Activated CD4-positive, CD25-positive, alpha-beta regulatory T cell treated with anti-CD3 and anti-CD28 coated beads, Interleukin-2, amount 50 U/mL, for 16 hours (primary cell): Measurements from ENCODE around the gene DUSP16.

Source experiments
- DNase-seq: peaks from one replicate; pipeline ENCODE4 v3.0.0-alpha.2; 2020; ENCODE audit warnings: low read depth, low spot score

DUSP16 gene

GRCh38 chr12:12549426-12549825, 13.2 kb downstream of the DUSP16 start:
- DNase-seq = no peak

GRCh38 chr12:12548713-12549112, 13.9 kb downstream of the DUSP16 start:
- DNase-seq = no peak

GRCh38 chr12:12546314-12546772, 16.3 kb downstream of the DUSP16 start:
- no peak for DNase-seq

- DNase-seq = no peak
Measured at GRCh38 chr12:12543959-12544358, 18.7 kb downstream of the DUSP16 start.

GRCh38 chr12:12542964-12543363, 19.7 kb downstream of the DUSP16 start:
- DNase-seq = no peak

- DNase-seq = no peak
Measured at GRCh38 chr12:12542286-12542685, 20.4 kb downstream of the DUSP16 start.

- DNase-seq = no peak
Measured at GRCh38 chr12:12541782-12542181, 20.9 kb downstream of the DUSP16 start.

GRCh38 chr12:12540261-12541013, 22.2 kb downstream of the DUSP16 start:
- no peak for DNase-seq

- DNase-seq = no peak
Measured at GRCh38 chr12:12539028-12539810, 23.4 kb downstream of the DUSP16 start.

GRCh38 chr12:12538535-12538934, 24.1 kb downstream of the DUSP16 start:
- DNase-seq = no peak

GRCh38 chr12:12537421-12537820, 25.2 kb downstream of the DUSP16 start:
- DNase-seq = no peak

GRCh38 chr12:12534975-12535374, 27.7 kb downstream of the DUSP16 start:
- no peak for DNase-seq

- no peak for DNase-seq
Measured at GRCh38 chr12:12534166-12534866, 28.3 kb downstream of the DUSP16 start.

GRCh38 chr12:12533238-12533829, 29.3 kb downstream of the DUSP16 start:
- no peak for DNase-seq

GRCh38 chr12:12531194-12531593, 31.5 kb downstream of the DUSP16 start:
- DNase-seq = no peak

GRCh38 chr12:12529783-12530421, 32.8 kb downstream of the DUSP16 start:
- no peak for DNase-seq

GRCh38 chr12:12528361-12529270, 34.0 kb downstream of the DUSP16 start:
- no peak for DNase-seq

GRCh38 chr12:12527820-12528296, 34.8 kb downstream of the DUSP16 start:
- no peak for DNase-seq

- DNase-seq = no peak
Measured at GRCh38 chr12:12524128-12524527, 38.5 kb downstream of the DUSP16 start.

- DNase-seq = no peak
Measured at GRCh38 chr12:12523229-12523628, 39.4 kb downstream of the DUSP16 start.
